IMR-90 (cell line): ENCODE results near the gene ACSS1. TPM values are rescaled to one million over a fixed set of nuclear protein-coding genes. Genes with fewer than 3 reads are reported as not detected.

ENCODE experiments used
- ATAC-seq: fragments of 200-7000 bp; cut with Tn5 transposase; 2 replicates; pipeline ENCODE4 v1.9.1; 2020; ENCODE audit warnings: low read depth, mild to moderate bottlenecking, moderate library complexity
- BruUV-seq: library from RNA; stranded (reverse); fragments of 400-500 nt; replicated peaks from 2 replicates; lab custom pipeline; 2021; lab: Mats Ljungman, UMichigan
- CTCF ChIA-PET: fragments of 300-600 bp; formaldehyde crosslinking; extraction: SDS; loops from one replicate; lab custom pipeline; 2021; ENCODE audit warnings: antibody characterized with exemption; lab: Yijun Ruan, JAX
- POLR2A ChIA-PET: fragments of 300-600 bp; sonication (Branson Sonifier 250); formaldehyde crosslinking; loops from one replicate; lab custom pipeline; 2022; ENCODE audit warnings: antibody characterized with exemption; ENCODE audit not compliant: unreplicated experiment; lab: Charles Lee
- DNase-seq: peaks from one replicate; pipeline ENCODE4 v3.0.0; 2013
- H2AFZ ChIP-seq: replicated peaks from 2 replicates; pipeline ENCODE3; 2013; ENCODE audit warnings: low read length, mild to moderate bottlenecking; ENCODE audit not compliant: poor library complexity
- H2AK5ac ChIP-seq: 2 replicates; pipeline ENCODE4 v1.6.1; 2013; ENCODE audit warnings: low read depth, low read length, inconsistent platforms
- H2AK9ac ChIP-seq: replicated peaks from 2 replicates; pipeline ENCODE3; 2013; ENCODE audit warnings: mild to moderate bottlenecking, low read depth, low read length, moderate library complexity; ENCODE audit not compliant: poor library complexity
- H2BK120ac ChIP-seq: 2 replicates; pipeline ENCODE4 v1.6.1; 2013; ENCODE audit warnings: low read depth, low read length, inconsistent platforms
- H2BK15ac ChIP-seq: 3 replicates; pipeline ENCODE4 v1.6.1; 2013; ENCODE audit warnings: low read depth, low read length, inconsistent platforms
- H2BK20ac ChIP-seq: 2 replicates; pipeline ENCODE4 v1.6.1; 2013; ENCODE audit warnings: low read depth, mild to moderate bottlenecking, inconsistent platforms, low read length, moderate library complexity
- H2BK5ac ChIP-seq: 2 replicates; pipeline ENCODE4 v1.6.1; 2013; ENCODE audit warnings: mild to moderate bottlenecking, low read depth, low read length, inconsistent platforms; ENCODE audit not compliant: poor library complexity, severe bottlenecking
- H3K14ac ChIP-seq: replicated peaks from 2 replicates; pipeline ENCODE4 v1.6.1; 2013; ENCODE audit warnings: low read depth, low read length, inconsistent platforms
- H3K18ac ChIP-seq: 2 replicates; pipeline ENCODE4 v1.6.1; 2013; ENCODE audit warnings: low read depth, low read length, control low read depth
- H3K23ac ChIP-seq: 2 replicates; pipeline ENCODE4 v1.6.1; 2013; ENCODE audit warnings: low read depth, low read length, inconsistent platforms
- H3K27ac ChIP-seq: 2 replicates; pipeline ENCODE4 v1.5.1; 2013; ENCODE audit warnings: mild to moderate bottlenecking, control low read depth, low read length; ENCODE audit not compliant: insufficient read depth
- H3K27me3 ChIP-seq: 2 replicates; pipeline ENCODE4 v1.6.1; 2013; ENCODE audit warnings: low read length; ENCODE audit not compliant: control insufficient read depth, insufficient read depth
- H3K36me3 ChIP-seq: 2 replicates; pipeline ENCODE4 v1.6.1; 2013; ENCODE audit warnings: low read length, mixed read lengths; ENCODE audit not compliant: control insufficient read depth, insufficient read depth
- H3K4ac ChIP-seq: 2 replicates; pipeline ENCODE4 v1.6.1; 2013; ENCODE audit warnings: low read depth, low read length, inconsistent platforms
- H3K4me1 ChIP-seq: 2 replicates; pipeline ENCODE4 v1.6.1; 2013; ENCODE audit warnings: low read length, mixed read lengths; ENCODE audit not compliant: control insufficient read depth, insufficient read depth
- H3K4me2 ChIP-seq: 2 replicates; pipeline ENCODE4 v1.6.1; 2013; ENCODE audit warnings: low read depth, mild to moderate bottlenecking, control low read depth, low read length, moderate library complexity
- H3K4me3 ChIP-seq: 2 replicates; pipeline ENCODE4 v1.5.1; 2013; ENCODE audit warnings: low read depth, mild to moderate bottlenecking, control low read depth, low read length, moderate library complexity; ENCODE audit not compliant: insufficient read depth
- H3K56ac ChIP-seq: 2 replicates; pipeline ENCODE4 v1.6.1; 2013; ENCODE audit warnings: low read length, inconsistent platforms; ENCODE audit not compliant: insufficient read depth; ENCODE audit errors: extremely low read depth
- H3K79me1 ChIP-seq, 2 experiments: 2 replicates each; pipeline ENCODE4 v1.6.1; 2013; ENCODE audit warnings: low read length in 2 of 2, inconsistent platforms in 1 of 2, low read depth in 1 of 2
- H3K9ac ChIP-seq: 2 replicates; pipeline ENCODE4 v1.6.1; 2013; ENCODE audit warnings: low read depth, low read length, control low read depth
- H3K9me1 ChIP-seq: 2 replicates; pipeline ENCODE4 v1.6.1; 2013; ENCODE audit warnings: low read length, inconsistent platforms; ENCODE audit not compliant: insufficient read depth
- H3K9me3 ChIP-seq: 2 replicates; pipeline ENCODE4 v1.6.1; 2013; ENCODE audit warnings: low read length; ENCODE audit not compliant: control insufficient read depth, insufficient read depth
- H4K20me1 ChIP-seq: 2 replicates; pipeline ENCODE4 v1.6.1; 2013; ENCODE audit warnings: low read length, inconsistent platforms; ENCODE audit not compliant: insufficient read depth
- H4K5ac ChIP-seq: 2 replicates; pipeline ENCODE4 v1.6.1; 2013; ENCODE audit warnings: mild to moderate bottlenecking, low read depth, low read length, control low read depth
- H4K8ac ChIP-seq, 2 experiments: 2 replicates each; pipeline ENCODE4 v1.6.1; 2013; ENCODE audit warnings: low read depth in 2 of 2, low read length in 2 of 2, control low read depth in 1 of 2, inconsistent platforms in 1 of 2
- H4K91ac ChIP-seq: 2 replicates; pipeline ENCODE4 v1.6.1; 2013; ENCODE audit warnings: low read depth, low read length, inconsistent platforms; ENCODE audit not compliant: insufficient read depth
- BHLHE40 ChIP-seq: fragments of 150-350 bp; IDR thresholded peaks from 2 replicates; pipeline ENCODE4 v1.6.1; 2016; ENCODE audit warnings: mild to moderate bottlenecking, low read depth, low read length
- CEBPB ChIP-seq: IDR thresholded peaks from 2 replicates; pipeline ENCODE4 v1.6.1; 2012; ENCODE audit warnings: low read depth, low read length, improper control_type of control experiment
- FOS ChIP-seq: fragments of 150-350 bp; IDR thresholded peaks from 2 replicates; pipeline ENCODE4 v1.6.1; 2016; ENCODE audit warnings: low read depth, low read length
- MAFK ChIP-seq: IDR thresholded peaks from 2 replicates; pipeline ENCODE4 v1.6.1; 2012; ENCODE audit warnings: low read depth, low read length, improper control_type of control experiment
- MAZ ChIP-seq: IDR thresholded peaks from 2 replicates; pipeline ENCODE4 v1.6.1; 2012; ENCODE audit warnings: low read depth, mild to moderate bottlenecking, low read length, improper control_type of control experiment, moderate library complexity, borderline replicate concordance
- POLR2A ChIP-seq: IDR thresholded peaks from 2 replicates; pipeline ENCODE4 v1.6.1; 2012; ENCODE audit warnings: mild to moderate bottlenecking, low read depth, low read length
- WGBS, 2 experiments: methylation state at CpG; one replicate each; pipeline versions ENCODE4 v1.1.5 to v1.1.7; 2013; ENCODE audit warnings: missing lambda C conversion rate in 2 of 2; ENCODE audit not compliant: insufficient read length in 1 of 2; ENCODE audit errors: extremely low coverage in 2 of 2; 5-methylcytosine and 5-hydroxymethylcytosine counted together
- dilution Hi-C: fragments of 300-500 bp; cut with HindIII; formaldehyde crosslinking; loops from one replicate; pipeline ENCODE4 v1.14.3; 2018; ENCODE audit warnings: low sequenced_read_pairs; ENCODE audit not compliant: unreplicated experiment
- in situ Hi-C: fragments of 300-500 bp; cut with MboI; formaldehyde crosslinking; loops from 3 replicates; pipeline ENCODE4 v1.14.3; 2019; ENCODE audit warnings: low sequenced_read_pairs, inconsistent platforms, mixed read lengths
- intact Hi-C: fragments of 100-400 bp; cut with micrococcal nuclease; formaldehyde crosslinking; loops from 2 replicates; pipeline ENCODE4 v1.10.0; 2022
- polyA plus RNA-seq, 3 experiments: library from polyadenylated mRNA; depleted of rRNA; stranded (reverse); fragments of >200 nt; gene quantifications; 2 replicates each; pipeline ENCODE4 v1.2.3, GENCODE V29; 2012; ENCODE audit warnings: low replicate concordance in 1 of 3
- total RNA-seq: library from RNA; depleted of rRNA; stranded (reverse); fragments of >200 nt; gene quantifications from 2 replicates; pipeline ENCODE4 v1.2.3, GENCODE V29; 2012
- TF ChIP-seq, protein P1 (sequence below): fragments of 150-350 bp; IDR thresholded peaks from 2 replicates; pipeline ENCODE4 v1.6.1; 2016; ENCODE audit warnings: low read depth, mild to moderate bottlenecking, low read length, moderate library complexity, borderline replicate concordance

ACSS1 gene
- total and polyA plus RNA-seq, 2 of the 4 experiments (the other 2 are of a cell fraction) = 0.72 to 1.2 TPM

DNA sequence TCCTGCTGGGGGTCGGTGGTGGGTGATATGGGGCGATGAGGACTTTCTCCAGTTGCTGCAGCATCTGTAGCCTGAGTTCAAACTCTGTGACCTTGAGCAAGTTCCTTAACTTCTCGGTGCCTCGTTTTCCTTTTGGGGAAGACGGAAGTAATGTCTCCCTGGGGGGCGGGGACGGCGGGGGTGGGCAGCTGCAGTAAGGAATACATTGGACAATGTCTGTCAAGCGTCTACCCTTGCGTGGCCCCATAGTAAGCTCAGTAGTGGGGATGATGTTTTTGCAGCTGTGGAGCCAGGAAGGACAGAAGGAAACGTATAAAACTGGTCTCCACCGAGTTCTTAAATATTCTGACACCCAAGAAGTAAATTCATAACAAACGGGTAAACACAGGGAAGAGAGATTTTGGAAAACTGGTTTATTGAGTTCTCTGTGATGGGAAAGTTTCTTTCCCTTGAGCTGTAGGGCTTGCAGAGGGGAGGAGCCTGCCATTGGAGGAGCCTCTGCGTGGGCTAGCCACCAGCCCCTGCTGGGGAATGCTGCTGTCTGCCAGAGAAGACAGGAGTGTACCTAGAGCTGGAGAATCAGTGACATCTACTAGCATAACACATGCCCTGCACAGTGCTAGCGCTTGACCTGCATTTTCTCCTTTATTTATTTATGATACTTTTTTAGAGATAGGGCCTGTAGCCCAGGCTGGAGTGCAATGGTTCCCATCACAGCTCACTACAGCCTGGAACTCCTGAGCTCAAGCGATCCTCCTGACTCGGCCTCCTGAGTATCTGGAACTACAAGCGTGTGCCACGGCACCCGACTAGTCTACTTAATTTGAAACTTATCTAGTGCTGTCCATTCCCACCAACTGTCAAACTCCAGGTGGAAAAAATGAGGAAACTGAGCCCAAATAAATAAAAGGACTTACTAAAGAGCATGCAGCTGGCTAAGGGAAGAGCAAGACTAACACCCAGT, 1.2 kb upstream of the ACSS1 start:
- TF ChIP-seq CEBPB (no peak), MAZ (no peak), POLR2A (no peak), BHLHE40 (no peak), MAFK (no peak), FOS (no peak)
- TF ChIP-seq, protein P1, sequence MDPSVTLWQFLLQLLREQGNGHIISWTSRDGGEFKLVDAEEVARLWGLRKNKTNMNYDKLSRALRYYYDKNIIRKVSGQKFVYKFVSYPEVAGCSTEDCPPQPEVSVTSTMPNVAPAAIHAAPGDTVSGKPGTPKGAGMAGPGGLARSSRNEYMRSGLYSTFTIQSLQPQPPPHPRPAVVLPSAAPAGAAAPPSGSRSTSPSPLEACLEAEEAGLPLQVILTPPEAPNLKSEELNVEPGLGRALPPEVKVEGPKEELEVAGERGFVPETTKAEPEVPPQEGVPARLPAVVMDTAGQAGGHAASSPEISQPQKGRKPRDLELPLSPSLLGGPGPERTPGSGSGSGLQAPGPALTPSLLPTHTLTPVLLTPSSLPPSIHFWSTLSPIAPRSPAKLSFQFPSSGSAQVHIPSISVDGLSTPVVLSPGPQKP = no peak
- no peak overlapping the region for H2AK9ac ChIP-seq
- H3K14ac ChIP-seq = no peak overlapping the region
- no peak overlapping the region for H4K91ac ChIP-seq
- no CpG with 5 or more reads among the region's 20 CpGs for WGBS, 2 experiments
- peak overlapping the region; percentile 91 for H2AFZ ChIP-seq
- H3K27ac ChIP-seq = no peak overlapping the region
- H2BK120ac ChIP-seq = no peak overlapping the region
- H2AK5ac ChIP-seq = no peak overlapping the region
- no peak for ATAC-seq
- H3K79me1 ChIP-seq = no peaks in the 10 kb centered on the region
- H2BK15ac ChIP-seq = no peak overlapping the region
- H3K9me1 ChIP-seq = no peaks in the 10 kb centered on the region
- peak overlapping the region; percentile 15; the same call in 1 of the 2 replicates for H3K23ac ChIP-seq
- dilution Hi-C loops = no loop called here
- H3K4ac ChIP-seq = no peak overlapping the region
- DNase-seq = peak; percentile 3
- H3K9me3 ChIP-seq = no peaks in the 10 kb centered on the region
- peak overlapping the region; percentile 55 for H3K4me3 ChIP-seq
- H2BK5ac ChIP-seq = no peak overlapping the region
- no peak overlapping the region for H2BK20ac ChIP-seq
- no peak overlapping the region for H3K18ac ChIP-seq
- no peak overlapping the region for H4K8ac ChIP-seq
- CTCF ChIA-PET = interaction anchor here (1.6 kb wide), 1 partner anchor 20 kb away, joined by 3 read pairs; no protein-coding TSS in a partner anchor
- peak overlapping the region; percentile 84 for H3K4me2 ChIP-seq
- peaks cover 59% of the 10 kb centered on the region for H3K27me3 ChIP-seq
- no peak overlapping the region for H3K56ac ChIP-seq
- intact Hi-C loops = no loop called here
- POLR2A ChIA-PET = no interaction called here
- BruUV-seq = no TSS peak
- in situ Hi-C loops = no loop called here
- peaks cover 6% of the 10 kb centered on the region; the same call in 1 of the 2 replicates for H3K4me1 ChIP-seq
- H3K36me3 ChIP-seq = no peaks in the 10 kb centered on the region
- no peak overlapping the region for H3K9ac ChIP-seq
- H4K20me1 ChIP-seq = no peaks in the 10 kb centered on the region; the same call in 1 of the 2 replicates
- no peak overlapping the region; the same call in 1 of the 2 replicates for H4K5ac ChIP-seq
